ENCODE measurements around the gene NFATC2IP. TPM values are rescaled to one million over a fixed set of nuclear protein-coding genes. Genes with fewer than 3 reads are reported as not detected.

The NFATC2IP gene
- total and polyA plus RNA-seq, 2 of the 8 experiments (the other 6 are each of a cell fraction or from before 2014, with no cell fraction given) = 54.4 to 71.5 TPM

DNA sequence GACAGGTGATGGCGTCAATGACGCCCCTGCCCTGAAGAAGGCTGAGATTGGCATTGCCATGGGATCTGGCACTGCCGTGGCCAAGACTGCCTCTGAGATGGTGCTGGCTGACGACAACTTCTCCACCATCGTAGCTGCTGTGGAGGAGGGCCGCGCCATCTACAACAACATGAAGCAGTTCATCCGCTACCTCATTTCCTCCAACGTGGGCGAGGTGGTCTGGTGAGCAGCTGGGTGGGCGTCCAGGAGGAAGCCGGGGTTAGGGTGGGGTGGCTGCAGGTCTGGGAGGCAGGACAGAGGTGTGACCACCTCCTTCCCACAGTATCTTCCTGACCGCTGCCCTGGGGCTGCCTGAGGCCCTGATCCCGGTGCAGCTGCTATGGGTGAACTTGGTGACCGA lies 48.9 kb upstream of the NFATC2IP start (continued):
- TF ChIP-seq JUND (IDR thresholded peaks at IDR 0.05; ENCODE audit: low read length) = no peak
- TF ChIP-seq POLR2AphosphoS5 (IDR thresholded peaks at IDR 0.05; ENCODE audit: low read depth, low read length) = no peak
- TF ChIP-seq GTF2F1 (IDR thresholded peaks at IDR 0.05; ENCODE audit: borderline replicate concordance, low read depth, low read length) = no peak
- TF ChIP-seq CREB1 (IDR thresholded peaks at IDR 0.05) = no peak
- no peak for TF ChIP-seq SAP30 (IDR thresholded peaks at IDR 0.05; ENCODE audit: insufficient read depth, insufficient replicate concordance, low read length)

All from H1 (cell line).